ENCODE measurements around the gene P2RY2.

GRCh38 chr11:73268671-73269271, 50.7 kb downstream of the P2RY2 start:
- TF ChIP-seq CTCF (conservative IDR thresholded peaks at IDR 0.05; ENCODE audit: low read length) (no peak), EZH2phosphoT487 (IDR thresholded peaks at IDR 0.05; ENCODE audit: borderline replicate concordance, low read depth, low read length) (no peak)

Measured in OCI-LY7 (cell line).